AG09319 (cell line): ENCODE data around the gene CEP131.

ENCODE experiments used
- DNase-seq: peaks from one replicate; pipeline ENCODE4 v3.0.0-alpha.2; 2010; ENCODE audit warnings: low read depth; ENCODE audit errors: extremely low read depth
- CTCF ChIP-seq: IDR thresholded peaks from 2 replicates; pipeline ENCODE4 v1.5.1; 2011; ENCODE audit warnings: low read depth, mild to moderate bottlenecking, inconsistent platforms, low read length, moderate library complexity

Gene CEP131

GRCh38 chr17:81237591-81238489 lies 15.1 kb upstream of the CEP131 start:
- DNase-seq = no peak
- no peak for TF ChIP-seq CTCF

GRCh38 chr17:81236784-81237183 lies 14.0 kb upstream of the CEP131 start:
- DNase-seq = no peak
- TF ChIP-seq CTCF = no peak

GRCh38 chr17:81235822-81236740 lies 13.3 kb upstream of the CEP131 start:
- DNase-seq = no peak
- TF ChIP-seq CTCF = no peak

- DNase-seq = no peak
- no peak for TF ChIP-seq CTCF
These were observed 12.4 kb upstream of the CEP131 start for GRCh38 chr17:81234940-81235821.

GRCh38 chr17:81234506-81234855 lies 11.7 kb upstream of the CEP131 start:
- TF ChIP-seq CTCF = no peak
- DNase-seq = no peak

- DNase-seq = no peak
- TF ChIP-seq CTCF = no peak
These were observed 11.2 kb upstream of the CEP131 start for GRCh38 chr17:81233811-81234505.
